Measurements from ENCODE around the gene YBX3.

DNA sequence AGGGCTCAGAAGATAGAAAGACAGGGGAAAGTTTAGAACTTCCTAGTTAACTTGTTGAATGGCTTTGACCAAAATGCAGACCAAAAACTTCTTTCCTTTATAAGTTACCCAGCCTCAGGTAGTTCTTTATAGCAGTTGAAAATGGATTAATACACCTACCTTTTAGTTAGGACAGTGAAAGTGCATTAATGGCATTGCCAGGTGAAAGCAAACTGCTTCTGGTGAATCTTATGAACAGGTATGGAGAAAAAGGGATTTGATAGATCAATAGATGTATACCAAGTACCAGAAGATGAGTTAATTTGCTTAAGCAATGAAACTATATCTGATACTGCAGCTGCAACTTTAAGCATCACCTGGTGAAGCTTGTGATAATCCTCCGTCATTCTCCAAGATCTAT lies 35.1 kb downstream of the YBX3 start:
- TF ChIP-seq FOXJ3 (CRISPR knock-in tag; IDR thresholded peaks at IDR 0.05) (no peak), EZH2phosphoT487 (IDR thresholded peaks at IDR 0.05; ENCODE audit: borderline replicate concordance, low read depth) (no peak), SIN3A (IDR thresholded peaks at IDR 0.05; ENCODE audit: borderline replicate concordance, low read depth, low read length) (no peak), TEAD4 (IDR thresholded peaks at IDR 0.05; ENCODE audit: borderline replicate concordance, insufficient read depth) (no peak), FOXM1 (IDR thresholded peaks at IDR 0.05; ENCODE audit: low read depth) (no peak), YY1 (IDR thresholded peaks at IDR 0.05; ENCODE audit: low read depth) (no peak), EP300 (IDR thresholded peaks at IDR 0.05; ENCODE audit: borderline replicate concordance in 1 of 2, low read depth in 1 of 2, low read length in 1 of 2) (no peak), POLR2AphosphoS5 (IDR thresholded peaks at IDR 0.05; ENCODE audit: low read depth, low read length) (no peak), ELF1 (IDR thresholded peaks at IDR 0.05) (no peak)
- TF ChIP-seq, protein P1, sequence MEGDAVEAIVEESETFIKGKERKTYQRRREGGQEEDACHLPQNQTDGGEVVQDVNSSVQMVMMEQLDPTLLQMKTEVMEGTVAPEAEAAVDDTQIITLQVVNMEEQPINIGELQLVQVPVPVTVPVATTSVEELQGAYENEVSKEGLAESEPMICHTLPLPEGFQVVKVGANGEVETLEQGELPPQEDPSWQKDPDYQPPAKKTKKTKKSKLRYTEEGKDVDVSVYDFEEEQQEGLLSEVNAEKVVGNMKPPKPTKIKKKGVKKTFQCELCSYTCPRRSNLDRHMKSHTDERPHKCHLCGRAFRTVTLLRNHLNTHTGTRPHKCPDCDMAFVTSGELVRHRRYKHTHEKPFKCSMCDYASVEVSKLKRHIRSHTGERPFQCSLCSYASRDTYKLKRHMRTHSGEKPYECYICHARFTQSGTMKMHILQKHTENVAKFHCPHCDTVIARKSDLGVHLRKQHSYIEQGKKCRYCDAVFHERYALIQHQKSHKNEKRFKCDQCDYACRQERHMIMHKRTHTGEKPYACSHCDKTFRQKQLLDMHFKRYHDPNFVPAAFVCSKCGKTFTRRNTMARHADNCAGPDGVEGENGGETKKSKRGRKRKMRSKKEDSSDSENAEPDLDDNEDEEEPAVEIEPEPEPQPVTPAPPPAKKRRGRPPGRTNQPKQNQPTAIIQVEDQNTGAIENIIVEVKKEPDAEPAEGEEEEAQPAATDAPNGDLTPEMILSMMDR (IDR thresholded peaks at IDR 0.05): no peak
- TF ChIP-seq, protein P2, sequence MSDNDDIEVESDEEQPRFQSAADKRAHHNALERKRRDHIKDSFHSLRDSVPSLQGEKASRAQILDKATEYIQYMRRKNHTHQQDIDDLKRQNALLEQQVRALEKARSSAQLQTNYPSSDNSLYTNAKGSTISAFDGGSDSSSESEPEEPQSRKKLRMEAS (IDR thresholded peaks at IDR 0.05; ENCODE audit: low read depth): no peak
